Stomach (tissue), 4 donors: ENCODE data around the gene SCN5A.

Experiments used
- CTCF ChIP-seq, 7 experiments: fragments of 450-650 bp in 4 of 7; fragments of 200-600 bp in 3 of 7; sonication (generic) in 3 of 7; IDR thresholded peaks; one replicate each; pipeline ENCODE4 v1.5.1; 2016 to 2019; ENCODE audit warnings: antibody characterized with exemption in 7 of 7, control low read depth in 2 of 7, mild to moderate bottlenecking in 1 of 7
- EP300 ChIP-seq: sonication (generic); formaldehyde crosslinking; IDR thresholded peaks from one replicate; pipeline ENCODE4 v1.6.1; 2017; ENCODE audit warnings: antibody characterized with exemption
- POLR2A ChIP-seq, 4 donors: fragments of 450-650 bp; IDR thresholded peaks; one replicate each; pipeline ENCODE4 v1.6.1; 2016; ENCODE audit warnings: antibody characterized with exemption in 4 of 4, control low read depth in 2 of 4, mild to moderate bottlenecking in 1 of 4, moderate library complexity in 1 of 4
- POLR2AphosphoS5 ChIP-seq, 3 donors: sonication (generic); formaldehyde crosslinking; IDR thresholded peaks; one replicate each; pipeline ENCODE4 v1.6.1; 2016; ENCODE audit warnings: antibody characterized with exemption in 3 of 3

- no peak for TF ChIP-seq CTCF (IDR thresholded peaks at IDR 0.05)
- TF ChIP-seq POLR2AphosphoS5 (IDR thresholded peaks at IDR 0.05): no peak
- TF ChIP-seq POLR2A (IDR thresholded peaks at IDR 0.05): no peak
- TF ChIP-seq EP300: no peak
Measured at GRCh38 chr3:38611866-38612265, 37.6 kb downstream of the SCN5A start.
